Central memory CD4-positive, alpha-beta T cell (primary cell): Measurements from ENCODE around the gene IPO7.
"Not testable (repeated sequence)": the region's sequence is repeated elsewhere in the genome, so short reads cannot be mapped to it uniquely, and the experiment has no call there.

Experiments
- DNase-seq: peaks from one replicate; pipeline ENCODE4 v3.0.0; 2022

Gene IPO7

DNA sequence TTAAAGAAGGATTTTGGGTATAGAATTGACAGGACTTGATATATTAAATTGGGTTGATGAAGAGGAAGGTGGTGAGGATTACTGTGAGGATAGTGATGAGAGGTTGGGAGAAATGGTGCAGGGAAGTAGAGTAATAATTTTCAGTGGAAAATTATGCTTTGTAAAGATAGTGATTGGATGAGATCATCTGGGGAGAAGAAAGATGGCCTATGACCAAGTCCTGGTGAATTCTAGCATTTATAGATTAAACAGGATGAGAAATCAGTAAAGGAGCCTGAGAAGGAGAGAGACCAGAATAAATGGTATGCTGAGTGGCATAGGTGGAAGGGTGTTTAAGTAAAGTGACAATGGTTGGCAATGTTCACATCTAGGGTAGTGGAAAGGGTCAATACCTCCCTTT lies 15.0 kb downstream of the IPO7 start:
- no peak for DNase-seq

DNA sequence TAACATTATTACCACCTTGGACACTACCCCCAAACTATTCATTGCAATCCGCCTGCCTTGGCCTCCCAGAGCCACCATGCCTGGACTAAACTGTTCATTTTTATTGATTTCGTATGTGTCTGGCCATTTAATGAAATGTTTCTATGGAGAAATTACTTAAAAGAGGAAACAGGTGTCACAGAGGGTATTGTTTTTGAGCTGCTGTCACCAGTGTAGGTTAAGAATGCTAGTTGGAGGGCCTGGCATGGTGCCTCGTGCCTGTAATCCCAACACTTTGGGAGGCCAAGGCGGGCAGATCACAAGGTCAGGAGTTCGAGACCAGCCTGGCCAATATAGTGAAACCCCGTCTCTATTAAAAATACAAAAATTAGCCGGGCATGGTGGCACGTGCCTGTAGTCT lies 17.4 kb downstream of the IPO7 start:
- DNase-seq: not testable (repeated sequence)

DNA sequence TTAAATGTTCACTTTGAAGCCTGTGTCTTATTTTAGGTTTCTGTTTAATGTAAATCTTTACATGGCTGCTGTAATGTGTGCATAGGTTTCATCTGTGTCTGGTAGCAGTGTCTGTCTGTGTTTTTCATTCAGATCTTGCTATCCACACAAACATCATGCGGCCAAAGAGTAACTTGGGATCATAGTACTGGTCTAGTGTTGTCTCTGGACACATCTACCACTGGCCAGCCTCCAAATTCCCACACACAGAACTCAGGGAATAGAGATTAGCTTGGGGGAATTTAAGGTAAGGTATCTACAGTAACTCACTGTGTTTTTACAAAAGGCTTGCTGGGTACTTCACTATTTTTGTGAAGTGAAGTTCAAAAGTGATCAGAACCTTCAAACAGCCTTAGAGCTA lies 44.3 kb downstream of the IPO7 start:
- DNase-seq: no peak

DNA sequence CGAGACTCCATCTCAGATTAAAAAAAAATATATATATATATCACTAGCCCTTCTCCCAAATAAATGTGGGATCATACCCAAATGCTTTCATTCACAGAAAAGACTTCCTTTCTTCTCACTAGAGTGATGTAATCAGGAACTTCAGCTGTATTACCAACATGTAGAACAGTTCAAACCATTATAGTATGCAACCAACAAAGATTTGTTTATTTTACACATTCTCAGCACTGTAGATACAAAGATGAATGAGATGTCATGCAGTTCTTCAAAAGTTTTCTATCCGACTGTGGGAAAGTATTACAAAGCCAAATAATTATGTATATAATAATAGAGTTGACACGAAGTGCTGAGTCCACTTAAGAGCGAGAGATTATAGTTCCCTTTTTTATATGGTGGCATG lies 54.2 kb downstream of the IPO7 start:
- DNase-seq: no peak

DNA sequence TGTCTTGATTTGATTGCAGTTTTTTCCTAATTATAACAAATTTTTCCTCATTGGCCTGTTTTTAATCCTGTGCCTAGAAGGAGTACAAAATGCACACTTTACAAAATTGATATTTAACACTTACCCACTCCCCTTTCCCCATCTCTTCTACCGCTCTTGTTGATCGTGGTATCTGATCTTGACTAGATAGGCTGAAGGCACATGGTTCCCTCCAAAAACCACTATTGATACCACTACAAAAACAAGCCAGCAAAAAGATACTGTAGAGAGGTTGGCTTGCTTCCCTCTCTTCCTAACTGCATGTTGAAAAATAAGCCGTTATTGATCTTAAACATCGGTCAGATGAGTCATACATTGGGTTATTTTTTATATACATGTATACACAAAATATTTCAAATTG lies 61.8 kb downstream of the IPO7 start:
- no peak for DNase-seq

DNA sequence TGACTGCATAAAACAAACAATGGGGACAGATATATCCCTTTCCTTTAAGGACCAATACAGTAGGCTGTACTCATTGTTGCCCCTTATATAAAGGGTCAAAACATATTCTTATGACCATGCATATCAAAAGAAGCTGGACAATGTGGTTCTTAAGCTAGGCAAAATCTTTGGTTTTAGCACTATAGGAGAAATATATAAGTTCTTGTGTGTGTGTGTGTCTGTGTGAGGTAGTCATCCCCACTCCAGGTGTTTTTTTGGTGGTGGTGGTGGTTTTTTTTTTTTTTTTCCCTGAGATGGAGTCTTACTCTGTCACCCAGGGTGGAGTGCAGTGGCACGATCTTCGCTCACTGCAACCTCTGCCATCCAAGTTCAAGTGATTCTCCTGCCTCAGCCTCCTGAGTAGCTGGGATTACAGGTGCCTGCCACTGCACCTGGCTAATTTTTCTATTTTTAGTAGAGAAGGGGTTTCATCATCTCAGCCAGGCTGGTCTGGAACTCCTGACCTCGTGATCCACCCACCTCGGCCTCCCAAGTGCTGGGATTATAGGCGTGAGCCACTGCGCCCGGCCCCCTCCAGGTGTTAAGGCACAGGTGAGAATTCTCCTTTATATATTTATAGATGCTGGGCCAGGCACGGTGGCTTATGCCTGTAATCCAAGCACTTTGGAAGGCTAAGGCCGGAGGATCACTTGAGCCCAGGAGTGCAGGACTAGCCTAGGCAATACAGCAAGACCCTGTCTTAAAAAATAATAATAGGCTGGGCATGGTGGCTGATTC lies 64.3 kb downstream of the IPO7 start:
- no peak for DNase-seq

DNA sequence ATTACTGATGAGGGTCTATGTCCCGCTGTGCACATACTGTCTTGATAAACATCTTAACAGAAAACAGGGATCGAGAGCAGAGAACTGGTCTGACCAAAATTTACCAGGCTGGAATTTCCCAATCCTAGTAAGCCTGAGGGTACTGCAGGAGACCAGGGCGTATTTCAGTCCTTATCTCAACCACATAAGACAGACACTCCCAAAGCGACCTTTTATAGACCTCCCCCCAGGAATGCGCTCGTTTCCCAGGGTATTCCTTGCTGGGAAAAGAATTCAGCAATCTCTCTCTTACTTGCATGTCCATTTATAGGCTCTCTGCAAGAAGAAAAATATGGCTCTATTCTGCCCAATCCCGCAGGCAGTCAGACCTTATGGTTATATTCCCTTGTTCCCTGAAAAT lies 67.6 kb downstream of the IPO7 start:
- not testable (repeated sequence) for DNase-seq

DNA sequence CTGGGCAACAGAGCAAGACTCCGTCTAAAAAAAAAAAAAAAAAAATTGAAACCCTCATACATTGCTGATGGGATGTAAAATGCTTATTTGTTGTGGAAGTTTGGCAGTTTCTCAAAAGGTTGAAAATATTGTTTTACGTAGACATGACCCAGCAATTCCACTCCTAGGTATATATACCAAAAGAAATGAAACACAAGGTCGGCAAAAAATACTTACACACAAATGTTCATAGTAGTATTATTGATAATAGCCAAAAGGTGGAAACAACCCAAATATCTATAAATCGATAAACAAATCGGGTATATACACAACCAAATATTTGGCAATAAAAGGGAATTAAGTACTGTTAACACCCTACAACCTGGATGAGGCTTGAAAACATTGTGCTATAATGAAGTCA lies 71.3 kb downstream of the IPO7 start:
- DNase-seq: no peak

DNA sequence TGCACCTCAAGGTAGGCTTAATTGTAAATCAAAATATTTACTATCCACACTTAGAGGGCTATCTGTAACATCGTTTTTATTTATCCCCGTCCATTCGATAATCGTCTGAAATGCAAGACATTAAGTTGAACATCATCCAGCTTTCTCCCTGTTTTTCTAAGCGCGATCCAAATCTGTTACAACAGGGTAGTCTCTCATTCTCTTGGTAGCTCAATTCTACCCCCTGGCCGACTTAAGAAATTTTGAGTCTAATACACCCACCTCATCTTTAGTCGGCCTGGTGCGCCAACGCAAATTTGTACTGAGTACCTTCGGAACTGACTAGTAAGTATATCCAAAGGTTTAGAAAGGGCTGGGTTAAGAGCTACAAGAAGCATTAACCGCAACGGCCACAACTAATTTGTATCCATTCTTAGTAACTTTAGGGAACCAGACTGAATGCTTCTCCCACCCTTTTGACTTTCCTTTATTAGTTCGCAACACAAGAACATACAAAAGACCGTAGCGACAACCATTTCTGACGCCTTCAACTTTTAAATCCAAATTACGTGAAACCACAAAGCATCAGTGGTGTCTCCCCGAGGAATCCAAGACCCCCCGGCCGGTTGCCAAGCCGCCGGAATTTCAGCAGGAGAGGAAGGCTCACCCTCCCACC lies 75.3 kb downstream of the IPO7 start:
- DNase-seq: peak; percentile 28

DNA sequence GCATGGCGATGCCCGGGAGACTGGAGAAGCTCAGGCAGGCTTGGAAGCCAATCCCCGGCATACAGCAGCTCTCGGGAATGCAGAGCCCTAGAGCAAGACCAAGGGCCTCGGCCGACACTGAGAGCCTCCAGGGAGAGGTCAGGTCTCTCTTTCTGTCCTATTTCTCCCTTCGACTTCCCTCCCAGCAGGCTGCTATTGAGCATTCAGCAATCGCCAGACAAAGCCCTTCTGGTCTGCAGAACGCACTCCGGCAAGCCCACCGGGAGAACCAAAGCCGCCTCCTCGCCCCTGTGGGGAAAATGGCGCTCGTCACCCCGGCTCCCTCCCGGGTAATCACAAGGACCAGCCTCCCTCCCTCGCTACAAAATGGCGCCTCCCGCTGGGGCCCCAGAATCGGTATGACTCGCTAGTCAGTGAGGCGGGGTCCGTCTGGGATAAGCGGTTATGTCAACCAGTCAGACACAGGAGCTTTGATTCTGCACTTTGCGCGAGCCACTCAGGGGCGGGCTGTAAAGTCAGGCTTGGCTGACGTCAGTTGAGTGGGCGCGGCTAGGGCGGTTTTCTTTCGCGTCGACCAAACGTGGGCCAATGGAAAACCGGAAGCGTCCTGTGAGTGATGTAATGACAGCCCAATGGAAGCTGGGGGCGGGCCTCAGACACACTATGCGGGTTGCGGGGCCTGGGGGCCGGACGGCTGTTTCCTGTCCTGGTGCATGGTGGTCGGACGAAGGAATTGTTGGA lies 76.0 kb downstream of the IPO7 start, which contains the start of gene ZNF143:
ZNF143 (plus strand) TSS at position 691 of the 741 bp plus-strand sequence. CDS start 10,297 bp downstream, outside the sequence.
- peak; percentile 100 for DNase-seq

DNA sequence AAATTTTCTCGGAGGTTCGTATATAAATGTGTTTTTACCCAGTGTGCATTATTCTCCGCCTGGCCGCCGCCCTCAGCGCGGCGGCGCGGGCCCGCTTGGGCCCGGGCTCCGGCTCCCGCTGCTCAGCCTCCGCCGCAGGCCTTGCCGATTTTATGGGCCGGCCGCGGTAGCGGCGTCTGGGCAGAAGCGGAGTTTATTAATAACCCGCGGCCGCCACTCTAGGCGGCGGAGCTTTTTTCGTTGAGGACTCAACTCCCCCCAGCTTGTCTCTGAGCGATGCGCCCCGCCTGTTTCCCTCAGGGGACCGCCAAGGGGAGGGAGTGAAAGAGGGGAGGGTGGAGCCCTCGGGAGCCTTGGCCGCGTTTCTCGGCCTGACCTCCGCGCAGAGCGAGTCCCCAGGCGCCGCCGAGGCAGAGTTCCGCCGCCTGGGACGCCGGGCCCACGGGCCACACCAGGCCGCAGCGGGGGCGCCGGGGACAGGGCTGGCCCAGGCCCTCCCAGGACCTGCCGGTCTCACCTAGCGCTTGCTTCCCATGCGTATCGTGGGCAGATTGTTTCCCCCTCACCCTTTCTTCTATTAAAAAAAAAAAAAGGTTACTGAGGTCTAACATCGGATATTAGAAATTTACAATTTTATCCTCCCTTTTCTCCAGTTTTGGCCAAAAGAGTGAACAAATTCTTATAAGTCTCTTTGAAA lies 76.8 kb downstream of the IPO7 start:
- DNase-seq: peak; percentile 80

DNA sequence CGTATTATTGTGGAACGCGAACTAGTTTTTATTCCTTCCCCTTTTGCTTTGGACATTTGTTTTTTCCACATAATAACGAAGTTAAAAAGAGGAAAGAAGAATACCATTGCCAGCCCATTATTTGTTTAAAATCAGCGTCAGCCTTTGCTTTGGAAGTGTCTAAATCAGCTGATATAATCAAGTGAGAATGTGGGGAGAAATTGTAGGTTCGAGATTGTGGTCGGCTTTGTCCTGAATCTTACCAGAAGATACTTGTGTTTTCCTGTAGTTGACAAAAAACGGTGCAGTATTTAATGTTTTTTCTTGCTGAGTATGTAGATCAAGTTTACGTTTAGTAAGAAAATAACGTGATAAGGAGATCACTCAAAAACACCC lies 77.3 kb downstream of the IPO7 start:
- DNase-seq: peak; percentile 6

DNA sequence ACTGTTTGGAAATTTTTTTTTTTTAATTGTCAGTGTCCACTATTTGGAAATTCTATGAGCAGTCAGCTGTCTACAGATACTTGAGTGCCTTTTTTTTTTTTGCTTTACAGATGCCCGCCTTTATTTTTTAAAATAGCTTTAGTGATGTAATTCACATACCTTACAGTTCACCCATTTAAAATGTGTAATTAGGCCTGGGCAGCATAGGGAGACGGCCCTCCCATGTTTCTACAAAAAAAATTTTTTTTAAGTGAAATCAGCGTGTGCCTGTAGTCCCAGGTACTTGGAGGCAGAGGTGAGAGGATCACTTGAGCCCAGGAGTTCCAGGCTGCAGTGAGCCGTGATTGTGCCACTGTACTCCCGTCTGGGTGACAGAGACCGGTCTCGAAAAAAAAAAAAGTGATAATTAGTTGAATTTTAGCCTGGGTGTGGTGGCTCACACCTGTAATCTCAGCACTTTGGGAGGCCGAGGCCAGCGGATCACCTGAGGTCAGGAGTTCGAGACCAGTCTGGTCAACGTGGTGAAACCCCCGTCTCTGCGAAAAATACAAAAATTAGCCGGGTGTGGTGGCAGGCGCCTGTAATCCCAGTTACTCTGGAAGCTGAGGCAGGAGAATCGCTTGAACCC lies 77.8 kb downstream of the IPO7 start:
- DNase-seq: no peak

DNA sequence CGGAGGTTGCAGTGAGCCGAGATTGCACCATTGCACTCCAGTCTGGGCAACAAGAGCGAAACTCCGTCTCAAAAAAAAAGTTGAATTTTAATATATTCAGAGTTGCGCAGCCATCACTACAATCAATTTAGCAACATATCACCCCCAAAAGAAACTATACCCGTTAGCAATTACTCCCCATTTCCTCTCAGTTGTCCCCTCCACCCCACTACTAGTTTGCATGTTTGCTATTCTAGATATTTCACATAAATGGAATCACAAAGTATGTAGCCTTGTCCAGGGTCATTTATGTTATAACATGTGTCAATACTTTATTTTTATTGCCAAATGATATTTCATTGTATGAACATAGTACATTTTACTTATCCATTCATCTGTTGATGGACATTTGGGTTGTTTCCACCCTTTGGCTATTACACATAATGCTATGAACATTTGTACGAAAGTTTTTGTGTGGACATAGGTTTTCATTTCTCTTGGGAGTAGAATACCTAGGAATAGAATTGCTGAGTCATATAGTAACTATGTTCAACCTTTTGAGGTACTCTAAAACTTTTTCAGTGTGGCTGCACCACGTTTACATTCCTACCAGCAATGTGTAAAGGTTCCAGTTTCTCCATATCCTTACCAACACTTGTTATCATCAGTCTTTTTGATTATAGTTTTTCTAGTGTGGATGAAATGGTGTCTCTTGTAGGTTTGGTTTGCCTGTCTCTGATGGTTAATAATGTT lies 78.5 kb downstream of the IPO7 start:
- no peak for DNase-seq

DNA sequence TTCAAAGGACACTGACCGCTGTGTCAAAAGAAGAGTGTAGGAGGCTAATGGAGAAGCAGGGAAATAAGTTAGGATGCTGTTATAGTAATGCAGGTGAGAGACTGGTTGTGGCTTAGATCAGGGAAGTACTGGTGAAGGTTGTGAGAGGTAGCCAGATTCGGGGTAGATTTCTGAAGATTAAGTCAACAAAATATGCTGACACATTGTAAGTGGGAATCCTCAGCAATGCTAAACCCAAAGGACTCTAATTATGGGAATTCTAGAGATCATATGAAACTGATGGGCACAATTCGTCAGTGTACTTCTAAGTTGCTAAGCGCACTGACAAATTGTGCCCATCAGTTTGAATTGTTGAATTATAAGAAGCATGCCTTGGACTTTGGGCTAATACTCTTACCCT lies 86.3 kb downstream of the IPO7 start:
- DNase-seq: no peak

DNA sequence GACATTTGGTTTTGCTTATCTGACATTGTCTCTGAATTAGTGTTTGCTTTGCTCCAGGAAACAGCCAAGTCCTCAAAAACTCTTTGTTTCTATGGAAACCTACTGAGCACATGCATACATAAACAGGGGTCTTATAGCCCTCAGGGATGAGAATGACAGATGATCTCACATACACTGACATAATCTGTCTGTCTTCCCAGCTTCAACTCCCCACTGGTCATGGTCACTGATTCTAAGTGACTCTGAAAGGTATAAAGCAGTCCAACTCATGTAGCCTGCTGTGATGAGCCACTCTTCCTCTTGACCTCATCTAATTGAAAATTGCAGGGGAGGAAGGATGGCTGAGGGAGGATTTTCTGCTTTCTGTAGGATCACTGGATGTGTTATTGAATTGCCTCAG lies 89.0 kb downstream of the IPO7 start:
- no peak for DNase-seq

DNA sequence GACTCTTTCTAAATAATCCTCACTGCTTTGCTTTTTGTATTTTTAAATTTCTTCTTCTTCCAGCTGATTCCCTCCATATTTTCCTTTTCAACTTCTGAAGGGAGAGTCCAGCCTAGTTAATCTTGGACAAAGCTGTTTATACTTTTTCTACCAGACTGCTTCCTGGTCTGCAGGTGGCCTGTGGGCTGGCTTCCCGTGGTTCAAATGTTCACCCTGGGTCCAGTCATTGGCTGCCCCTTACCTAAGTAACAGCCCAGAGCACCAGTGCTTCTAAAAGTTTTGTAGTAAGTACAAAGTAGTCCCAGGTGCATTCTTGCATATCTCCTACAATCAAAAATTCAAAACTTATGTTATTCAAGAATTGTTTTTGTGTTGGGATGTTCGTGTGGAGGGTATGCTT lies 95.4 kb downstream of the IPO7 start:
- no peak for DNase-seq

DNA sequence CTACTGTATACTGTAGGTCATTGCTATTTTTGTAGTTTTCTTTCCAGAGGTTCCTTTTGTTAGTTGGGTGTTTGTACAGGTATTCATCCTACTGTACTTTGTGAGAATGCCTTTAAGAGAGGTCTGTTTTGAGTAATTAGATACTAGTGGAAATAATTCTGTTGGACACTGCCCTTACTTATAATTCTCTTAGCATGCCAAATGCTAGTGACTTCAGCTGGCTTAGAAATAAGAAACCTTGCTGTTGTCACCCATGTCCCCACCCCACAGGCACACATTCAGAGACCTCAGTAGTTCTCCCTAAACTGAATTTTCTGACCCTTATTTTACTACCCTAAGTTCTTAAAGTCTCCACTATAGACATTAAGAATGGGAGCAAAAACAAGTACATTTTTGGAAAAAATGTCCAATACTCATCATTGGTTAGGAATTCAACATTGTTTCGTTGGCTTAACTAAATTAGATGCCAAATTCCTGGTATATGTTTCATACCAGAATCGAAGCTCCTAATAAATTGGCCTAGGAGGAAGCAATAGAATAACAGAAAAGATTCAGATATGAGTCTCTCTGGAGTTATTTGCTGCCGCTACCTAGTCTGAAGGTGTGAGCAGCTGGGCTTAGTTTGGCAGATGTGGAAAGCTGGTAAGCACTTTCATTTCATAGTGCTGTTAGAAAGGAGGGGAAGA lies 104.8 kb downstream of the IPO7 start:
- no peak for DNase-seq

DNA sequence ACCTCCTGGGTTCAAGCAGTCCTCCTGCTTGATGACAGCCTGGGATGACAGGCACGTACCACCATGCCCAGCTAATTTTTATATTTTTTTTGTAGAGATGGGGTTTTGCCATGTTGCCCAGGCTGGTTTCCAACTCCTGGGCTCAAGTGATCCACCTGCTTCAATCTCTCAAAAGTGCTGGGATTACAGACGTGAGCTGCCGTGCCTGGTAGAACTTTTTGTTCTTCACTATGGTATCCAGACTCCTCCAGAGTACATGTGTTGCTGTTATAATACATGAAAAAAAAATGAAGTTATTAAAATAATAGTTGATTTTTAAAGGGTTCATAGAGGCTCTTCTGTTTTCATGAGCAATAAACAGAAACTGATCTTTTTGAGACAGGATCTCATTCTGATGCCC lies 105.9 kb downstream of the IPO7 start:
- DNase-seq: no peak

DNA sequence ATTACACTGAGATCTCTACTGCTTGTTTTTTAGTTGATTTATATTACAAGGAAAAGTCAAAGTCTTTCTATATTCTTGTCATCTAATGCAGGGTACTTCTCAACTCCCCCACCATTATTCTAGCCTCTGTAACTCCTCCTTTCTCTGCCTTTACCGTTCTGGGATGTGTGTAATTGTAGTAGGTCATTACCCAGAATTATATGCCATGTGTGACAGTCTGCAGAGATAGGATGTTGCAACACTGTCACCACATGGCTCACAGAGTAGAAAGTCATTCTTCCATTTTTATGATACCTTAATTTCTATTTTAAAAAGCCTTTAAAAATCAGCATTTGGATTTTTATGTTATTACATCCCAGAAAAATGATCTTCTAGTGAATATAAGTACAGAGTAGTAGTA lies 109.0 kb downstream of the IPO7 start:
- no peak for DNase-seq

DNA sequence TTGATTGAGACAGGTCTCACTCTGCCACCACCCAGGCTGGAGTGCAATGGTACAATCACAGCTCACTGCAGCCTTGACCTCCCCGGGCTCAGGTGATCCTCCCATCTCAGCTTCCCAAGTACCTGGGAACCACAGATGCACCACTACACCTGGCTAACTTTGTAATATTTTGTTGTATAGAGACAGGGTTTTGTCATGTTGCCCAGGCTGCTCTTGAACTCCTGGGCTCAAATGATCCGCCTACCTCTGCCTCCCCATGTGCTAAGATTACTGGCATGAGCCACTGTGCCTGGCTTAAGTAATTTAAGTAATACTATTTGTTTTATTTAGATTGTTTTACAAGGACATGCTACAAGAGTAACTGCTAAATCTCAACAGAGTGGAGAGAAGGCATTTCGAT lies 109.9 kb downstream of the IPO7 start:
- DNase-seq: no peak
